Measurements from ENCODE around the gene MYH11.

DNA sequence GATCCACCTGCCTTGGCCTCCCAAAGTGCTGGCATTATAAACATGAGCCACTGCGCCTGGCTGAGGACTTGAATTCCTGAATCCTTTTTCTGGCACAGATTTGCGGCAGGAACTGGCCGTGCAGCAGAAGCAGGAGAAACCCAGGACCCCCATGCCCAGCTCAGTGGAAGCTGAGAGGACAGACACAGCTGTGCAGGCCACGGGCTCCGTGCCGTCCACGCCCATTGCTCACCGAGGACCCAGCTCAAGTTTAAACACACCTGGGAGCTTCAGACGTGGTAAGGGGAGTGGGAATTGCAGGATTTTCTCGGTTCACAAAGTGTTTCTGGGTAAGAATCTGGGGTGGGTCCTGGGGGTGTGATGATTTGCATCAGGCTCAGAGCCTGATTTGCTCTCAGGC lies 165.8 kb downstream of the MYH11 start:
- TF ChIP-seq POLR2A (IDR thresholded peaks at IDR 0.05): no peak
- TF ChIP-seq, protein P1, sequence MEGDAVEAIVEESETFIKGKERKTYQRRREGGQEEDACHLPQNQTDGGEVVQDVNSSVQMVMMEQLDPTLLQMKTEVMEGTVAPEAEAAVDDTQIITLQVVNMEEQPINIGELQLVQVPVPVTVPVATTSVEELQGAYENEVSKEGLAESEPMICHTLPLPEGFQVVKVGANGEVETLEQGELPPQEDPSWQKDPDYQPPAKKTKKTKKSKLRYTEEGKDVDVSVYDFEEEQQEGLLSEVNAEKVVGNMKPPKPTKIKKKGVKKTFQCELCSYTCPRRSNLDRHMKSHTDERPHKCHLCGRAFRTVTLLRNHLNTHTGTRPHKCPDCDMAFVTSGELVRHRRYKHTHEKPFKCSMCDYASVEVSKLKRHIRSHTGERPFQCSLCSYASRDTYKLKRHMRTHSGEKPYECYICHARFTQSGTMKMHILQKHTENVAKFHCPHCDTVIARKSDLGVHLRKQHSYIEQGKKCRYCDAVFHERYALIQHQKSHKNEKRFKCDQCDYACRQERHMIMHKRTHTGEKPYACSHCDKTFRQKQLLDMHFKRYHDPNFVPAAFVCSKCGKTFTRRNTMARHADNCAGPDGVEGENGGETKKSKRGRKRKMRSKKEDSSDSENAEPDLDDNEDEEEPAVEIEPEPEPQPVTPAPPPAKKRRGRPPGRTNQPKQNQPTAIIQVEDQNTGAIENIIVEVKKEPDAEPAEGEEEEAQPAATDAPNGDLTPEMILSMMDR (IDR thresholded peaks at IDR 0.05 in 4 of 5, conservative IDR thresholded peaks at IDR 0.05 in 1 of 5): no peak

Data from gastrocnemius medialis (tissue), 4 donors.